ENCODE data around the gene CENPB. TPM values are rescaled to one million over a fixed set of nuclear protein-coding genes. Genes with fewer than 3 reads are reported as not detected.
"Not testable (repeated sequence)": the region's sequence is repeated elsewhere in the genome, so short reads cannot be mapped to it uniquely, and the experiment has no call there.

Gene CENPB
- total RNA-seq, 2 experiments from 2014 or later = 67.0 to 68.0 TPM

GRCh38 chr20:3797226-3797545, 10.6 kb upstream of the CENPB start:
- H3K27ac Mint-ChIP-seq = peak overlapping the region; percentile 91
- no peaks in the 10 kb centered on the region for H3K9me3 Mint-ChIP-seq
- CTCF ChIA-PET = interaction anchor here (3.0 kb wide), 1 partner anchor 22 kb away, joined by 33 read pairs; the partner anchor contains the start of gene AP5S1
- no peak for DNase-seq
- H3K27me3 Mint-ChIP-seq = no peaks in the 10 kb centered on the region
- H3K36me3 Mint-ChIP-seq (ENCODE audit: low read depth) = peaks cover 69% of the 10 kb centered on the region
- peak overlapping the region; percentile 91 for H3K4me3 Mint-ChIP-seq
- H3K4me1 Mint-ChIP-seq = peaks cover 54% of the 10 kb centered on the region
- POLR2A ChIA-PET = no interaction called here

- peaks cover 63% of the 10 kb centered on the region for H3K36me3 Mint-ChIP-seq (ENCODE audit: low read depth)
- CTCF ChIA-PET = interaction anchor here (1.2 to 3.0 kb wide), 5 partner anchors 14 to 58 kb away, joined by 4 to 33 read pairs (median 5); partner anchors contain the start of gene AP5S1
- peak overlapping the region; percentile 91 for H3K4me3 Mint-ChIP-seq
- peak overlapping the region; percentile 91 for H3K27ac Mint-ChIP-seq
- H3K27me3 Mint-ChIP-seq = no peaks in the 10 kb centered on the region
- DNase-seq = no peak
- POLR2A ChIA-PET = interaction anchor here (0.7 to 1.4 kb wide), 6 partner anchors 8 to 48 kb away, joined by 3 to 19 read pairs (median 4); partner anchors contain the start of genes ADISSP and CENPB
- peaks cover 50% of the 10 kb centered on the region for H3K4me1 Mint-ChIP-seq
- H3K9me3 Mint-ChIP-seq = no peaks in the 10 kb centered on the region
These were observed 10.1 kb upstream of the CENPB start for GRCh38 chr20:3796477-3797225.

GRCh38 chr20:3795511-3796468, 9.2 kb upstream of the CENPB start, which contains the start of gene CDC25B:
TSS of gene CDC25B (plus strand) at chr20:3796310. CDS start at chr20:3796532, 222 bp downstream.
- ChIA-PET CTCF (interaction anchor here (1.2 to 3.0 kb wide), 5 partner anchors 15 to 59 kb away, joined by 4 to 33 read pairs (median 5); partner anchors contain the start of gene AP5S1), POLR2A (interaction anchor here (0.7 to 1.4 kb wide), 9 partner anchors 9 to 197 kb away, joined by 3 to 19 read pairs (median 3); partner anchors contain the start of genes ADISSP, CENPB and SPEF1)
- Mint-ChIP-seq H3K27me3 (no peaks in the 10 kb centered on the region), H3K4me1 (peaks cover 41% of the 10 kb centered on the region), H3K27ac (peak within 1 kb of the TSS; percentile 96), H3K36me3 (ENCODE audit: low read depth) (peaks cover 55% of the 10 kb centered on the region), H3K4me3 (peak within 1 kb of the TSS; percentile 91), H3K9me3 (no peaks in the 10 kb centered on the region)
- DNase-seq = peak; percentile 95

GRCh38 chr20:3794701-3795420, 8.3 kb upstream of the CENPB start:
- DNase-seq = no peak
- H3K4me1 Mint-ChIP-seq = peaks cover 33% of the 10 kb centered on the region
- H3K9me3 Mint-ChIP-seq = no peaks in the 10 kb centered on the region
- peak overlapping the region; percentile 91 for H3K4me3 Mint-ChIP-seq
- ChIA-PET POLR2A (interaction anchor here (1.0 to 1.3 kb wide), 4 partner anchors 8 to 198 kb away, joined by 3 read pairs; partner anchors contain the start of genes CENPB and SPEF1), CTCF (interaction anchor here (1.6 to 3.0 kb wide), 3 partner anchors 19 to 59 kb away, joined by 4 to 33 read pairs (median 16); partner anchors contain the start of gene AP5S1)
- no peaks in the 10 kb centered on the region for H3K27me3 Mint-ChIP-seq
- H3K27ac Mint-ChIP-seq = peak overlapping the region; percentile 96
- H3K36me3 Mint-ChIP-seq (ENCODE audit: low read depth) = peaks cover 45% of the 10 kb centered on the region

- ChIA-PET CTCF (interaction anchor here (2.6 kb wide), 1 partner anchor 19 kb away, joined by 16 read pairs; no protein-coding TSS in a partner anchor), POLR2A (interaction anchor here (1.0 to 1.2 kb wide), 2 partner anchors 7 to 73 kb away, joined by 3 read pairs; partner anchors contain the start of gene CENPB)
- peak overlapping the region; percentile 26 for H3K27ac Mint-ChIP-seq
- peaks cover 38% of the 10 kb centered on the region for H3K36me3 Mint-ChIP-seq (ENCODE audit: low read depth)
- H3K9me3 Mint-ChIP-seq, H3K27me3 Mint-ChIP-seq, DNase-seq: not testable (repeated sequence)
- peak overlapping the region; percentile 35 for H3K4me3 Mint-ChIP-seq
- peaks cover 27% of the 10 kb centered on the region for H3K4me1 Mint-ChIP-seq
These were observed 7.6 kb upstream of the CENPB start for GRCh38 chr20:3794168-3794567.

GRCh38 chr20:3789201-3789600, 2.7 kb upstream of the CENPB start:
- CTCF ChIA-PET = interaction anchor here (3.9 to 9.4 kb wide), 3 partner anchors 31 to 296 kb away, joined by 14 to 98 read pairs (median 46); partner anchors contain the start of gene AP5S1
- H3K4me1 Mint-ChIP-seq = peaks cover 35% of the 10 kb centered on the region
- not testable (repeated sequence) for H3K4me3 Mint-ChIP-seq; H3K36me3 Mint-ChIP-seq (ENCODE audit: low read depth); H3K9me3 Mint-ChIP-seq; H3K27me3 Mint-ChIP-seq; H3K27ac Mint-ChIP-seq; DNase-seq
- POLR2A ChIA-PET = interaction anchor here (1.1 to 8.8 kb wide), 3 partner anchors 22 to 31 kb away, joined by 3 to 90 read pairs (median 57); partner anchors contain the start of gene AP5S1

- H3K27me3 Mint-ChIP-seq = no peaks in the 10 kb centered on the region
- no peak overlapping the region for H3K4me3 Mint-ChIP-seq
- DNase-seq = no peak
- H3K36me3 Mint-ChIP-seq (ENCODE audit: low read depth) = peaks cover 7% of the 10 kb centered on the region
- CTCF ChIA-PET = interaction anchor here (1.2 to 9.4 kb wide), 4 partner anchors 21 to 297 kb away, joined by 5 to 98 read pairs (median 30); partner anchors contain the start of genes ADISSP and AP5S1
- POLR2A ChIA-PET = interaction anchor here (1.1 to 8.8 kb wide), 4 partner anchors 16 to 32 kb away, joined by 3 to 90 read pairs (median 31); partner anchors contain the start of gene AP5S1
- H3K9me3 Mint-ChIP-seq = no peaks in the 10 kb centered on the region
- peaks cover 36% of the 10 kb centered on the region for H3K4me1 Mint-ChIP-seq
- H3K27ac Mint-ChIP-seq = no peak overlapping the region
These were observed 2.2 kb upstream of the CENPB start for GRCh38 chr20:3788685-3789155.

- Mint-ChIP-seq H3K27me3 (no peaks in the 10 kb centered on the region), H3K4me3 (peak overlapping the region; percentile 67), H3K9me3 (no peaks in the 10 kb centered on the region), H3K36me3 (ENCODE audit: low read depth) (peaks cover 11% of the 10 kb centered on the region), H3K27ac (no peak overlapping the region), H3K4me1 (peaks cover 44% of the 10 kb centered on the region)
- ChIA-PET POLR2A (interaction anchor here (0.8 to 8.8 kb wide), 13 partner anchors 8 to 91 kb away, joined by 3 to 90 read pairs (median 6); partner anchors contain the start of genes ADISSP, AP5S1 and CDC25B), CTCF (interaction anchor here (0.6 to 9.4 kb wide), 17 partner anchors 9 to 304 kb away, joined by 3 to 98 read pairs (median 5); partner anchors contain the start of genes ADISSP and AP5S1)
- DNase-seq = no peak
These were observed 929 bp upstream of the CENPB start for GRCh38 chr20:3787324-3788014.

GRCh38 chr20:3786126-3786484, 435 bp downstream of the CENPB start:
- Mint-ChIP-seq H3K27me3 (peaks cover 1% of the 10 kb centered on the region), H3K4me3 (peak overlapping the region; percentile 81), H3K36me3 (ENCODE audit: low read depth) (peaks cover 11% of the 10 kb centered on the region), H3K27ac (peak overlapping the region; percentile 77), H3K4me1 (peaks cover 52% of the 10 kb centered on the region), H3K9me3 (no peaks in the 10 kb centered on the region)
- DNase-seq = peak; percentile 56
- ChIA-PET POLR2A (interaction anchor here (1.0 to 8.8 kb wide), 11 partner anchors 10 to 121 kb away, joined by 3 to 90 read pairs (median 9); partner anchors contain the start of genes ADISSP, AP5S1 and CDC25B), CTCF (interaction anchor here (0.6 to 9.4 kb wide), 12 partner anchors 17 to 306 kb away, joined by 3 to 98 read pairs (median 6); partner anchors contain the start of genes ADISSP and AP5S1)

GRCh38 chr20:3785240-3786125, 1.1 kb downstream of the CENPB start:
- ChIA-PET POLR2A (interaction anchor here (1.0 to 8.8 kb wide), 10 partner anchors 10 to 120 kb away, joined by 3 to 90 read pairs (median 10); partner anchors contain the start of genes ADISSP, AP5S1 and CDC25B), CTCF (interaction anchor here (1.1 to 9.4 kb wide), 7 partner anchors 17 to 300 kb away, joined by 3 to 98 read pairs (median 14); partner anchors contain the start of genes ADISSP and AP5S1)
- peaks cover 11% of the 10 kb centered on the region for H3K36me3 Mint-ChIP-seq (ENCODE audit: low read depth)
- peaks cover 6% of the 10 kb centered on the region for H3K27me3 Mint-ChIP-seq
- DNase-seq = no peak
- H3K9me3 Mint-ChIP-seq = no peaks in the 10 kb centered on the region
- peaks cover 57% of the 10 kb centered on the region for H3K4me1 Mint-ChIP-seq
- peak overlapping the region; percentile 53 for H3K4me3 Mint-ChIP-seq
- no peak overlapping the region for H3K27ac Mint-ChIP-seq

Data from activated CD4-positive, alpha-beta memory T cell treated with anti-CD3 and anti-CD28 coated beads, Interleukin-2, amount 10 ng/mL, durations not matched to agents 7 days and 5 days (primary cell).